ENCODE data around the gene GTF2IRD1. TPM values are rescaled to one million over a fixed set of nuclear protein-coding genes. Genes with fewer than 3 reads are reported as not detected.

The GTF2IRD1 gene
- total RNA-seq, 1 experiment from 2014 or later: 34.3 TPM

DNA sequence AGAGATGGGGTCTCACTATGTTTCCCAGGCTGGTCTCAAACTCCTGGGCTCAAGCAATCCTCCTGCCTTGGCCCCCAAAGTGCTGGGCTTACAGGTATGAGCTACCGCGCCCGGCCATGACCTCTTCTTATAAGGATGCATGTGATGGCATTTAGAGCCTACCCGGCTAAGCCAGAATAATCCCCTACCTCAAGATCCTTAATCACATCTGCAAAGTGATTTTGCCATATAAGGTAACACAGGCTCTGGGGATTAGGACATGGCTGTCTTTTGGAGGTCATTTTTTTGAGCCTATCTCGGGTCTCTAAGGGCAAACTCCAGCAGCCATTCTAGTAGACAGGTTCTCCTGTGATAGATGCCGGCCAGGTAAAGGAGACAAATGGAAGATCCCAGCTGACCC is 39.6 kb downstream of the GTF2IRD1 start:
- Mint-ChIP-seq H3K36me3 (ENCODE audit: insufficient read depth in 1 of 3, low read depth in 3 of 3) (peaks cover 33 to 49% (median 35%) of the 10 kb centered on the region in 3 experiments), H3K27me3 (ENCODE audit: low read depth) (no peaks in the 10 kb centered on the region), H3K4me3 (no peak overlapping the region), H3K4me1 (peaks cover 11 to 18% of the 10 kb centered on the region in 2 experiments), H3K27ac (no peak overlapping the region; a peak in 1 of 7 replicates), H3K9me3 (peaks cover 13 to 16% of the 10 kb centered on the region in 2 experiments)
- Histone ChIP-seq H3K27me3 (ENCODE audit: insufficient read depth, low read length) (no peaks in the 10 kb centered on the region; the same call in none of the 2 replicates), H3K4me2 (ENCODE audit: insufficient read depth, insufficient read length, low read length) (no peak overlapping the region), H3T11ph (ENCODE audit: low read length) (no peak overlapping the region), H3K27ac (ENCODE audit: insufficient read length, low read depth, low read length) (no peak overlapping the region), H4K91ac (ENCODE audit: insufficient read length, low read depth, low read length) (no peak overlapping the region), H3K18ac (ENCODE audit: insufficient read length, low read depth, low read length) (no peak overlapping the region), H2BK120ac (ENCODE audit: low read depth, low read length, poor library complexity, severe bottlenecking) (no peak overlapping the region), H3K79me2 (ENCODE audit: insufficient read depth, low read length) (peaks cover 3% of the 10 kb centered on the region; the same call in 1 of the 2 replicates), H3K14ac (ENCODE audit: insufficient read depth, low read length) (no peak overlapping the region), H2AFZ (ENCODE audit: low read length) (no peak overlapping the region), H2BK5ac (ENCODE audit: insufficient read length, low read length) (no peak overlapping the region), H2BK12ac (ENCODE audit: insufficient read length, low read depth, low read length) (no peak overlapping the region), H3K56ac (ENCODE audit: insufficient read length, low read depth, low read length) (no peak overlapping the region), H3K4me1 (ENCODE audit: insufficient read depth, low read length) (no peaks in the 10 kb centered on the region), H4K8ac (replicated peaks; ENCODE audit: insufficient read length, low read depth, low read length) (no peak overlapping the region), H3K9me3 (ENCODE audit: control insufficient read depth, low read depth, low read length) (no peaks in the 10 kb centered on the region), H4K20me1 (ENCODE audit: control insufficient read depth, insufficient read depth, insufficient read length) (peaks cover 4% of the 10 kb centered on the region), H2AK5ac (ENCODE audit: insufficient read length, low read length) (no peak overlapping the region), H3K23me2 (ENCODE audit: insufficient read length, low read depth, low read length, poor library complexity, severe bottlenecking) (no peaks in the 10 kb centered on the region), H4K5ac (ENCODE audit: insufficient read length, low read depth, low read length) (no peak overlapping the region), H3K23ac (ENCODE audit: insufficient read length, low read depth, low read length) (no peak overlapping the region), H3K9ac (ENCODE audit: extremely low read depth, insufficient read length, low read length) (no peak overlapping the region), H3K79me1 (ENCODE audit: insufficient read depth, low read depth, low read length, poor library complexity, severe bottlenecking) (peaks cover 3% of the 10 kb centered on the region), H3K4ac (ENCODE audit: low read depth, low read length) (no peak overlapping the region), H2BK15ac (ENCODE audit: low read depth, low read length) (no peak overlapping the region), H2BK20ac (ENCODE audit: low read depth, low read length, poor library complexity, severe bottlenecking) (no peak overlapping the region)
- no CpG with 5 or more reads among the region's 6 CpGs for WGBS (ENCODE audit: extremely low coverage, insufficient read length, low lambda C conversion rate)
- DNase-seq: no peak
- TF ChIP-seq, protein P1, sequence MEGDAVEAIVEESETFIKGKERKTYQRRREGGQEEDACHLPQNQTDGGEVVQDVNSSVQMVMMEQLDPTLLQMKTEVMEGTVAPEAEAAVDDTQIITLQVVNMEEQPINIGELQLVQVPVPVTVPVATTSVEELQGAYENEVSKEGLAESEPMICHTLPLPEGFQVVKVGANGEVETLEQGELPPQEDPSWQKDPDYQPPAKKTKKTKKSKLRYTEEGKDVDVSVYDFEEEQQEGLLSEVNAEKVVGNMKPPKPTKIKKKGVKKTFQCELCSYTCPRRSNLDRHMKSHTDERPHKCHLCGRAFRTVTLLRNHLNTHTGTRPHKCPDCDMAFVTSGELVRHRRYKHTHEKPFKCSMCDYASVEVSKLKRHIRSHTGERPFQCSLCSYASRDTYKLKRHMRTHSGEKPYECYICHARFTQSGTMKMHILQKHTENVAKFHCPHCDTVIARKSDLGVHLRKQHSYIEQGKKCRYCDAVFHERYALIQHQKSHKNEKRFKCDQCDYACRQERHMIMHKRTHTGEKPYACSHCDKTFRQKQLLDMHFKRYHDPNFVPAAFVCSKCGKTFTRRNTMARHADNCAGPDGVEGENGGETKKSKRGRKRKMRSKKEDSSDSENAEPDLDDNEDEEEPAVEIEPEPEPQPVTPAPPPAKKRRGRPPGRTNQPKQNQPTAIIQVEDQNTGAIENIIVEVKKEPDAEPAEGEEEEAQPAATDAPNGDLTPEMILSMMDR (conservative IDR thresholded peaks at IDR 0.05): no peak

All from H9 (cell line).